ENCODE results near the gene CEACAM19. TPM values are rescaled to one million over a fixed set of nuclear protein-coding genes. Genes with fewer than 3 reads are reported as not detected.

CEACAM19 gene
- total and polyA plus RNA-seq, 2 donors from 2014 or later = 5.1 to 5.5 TPM

DNA sequence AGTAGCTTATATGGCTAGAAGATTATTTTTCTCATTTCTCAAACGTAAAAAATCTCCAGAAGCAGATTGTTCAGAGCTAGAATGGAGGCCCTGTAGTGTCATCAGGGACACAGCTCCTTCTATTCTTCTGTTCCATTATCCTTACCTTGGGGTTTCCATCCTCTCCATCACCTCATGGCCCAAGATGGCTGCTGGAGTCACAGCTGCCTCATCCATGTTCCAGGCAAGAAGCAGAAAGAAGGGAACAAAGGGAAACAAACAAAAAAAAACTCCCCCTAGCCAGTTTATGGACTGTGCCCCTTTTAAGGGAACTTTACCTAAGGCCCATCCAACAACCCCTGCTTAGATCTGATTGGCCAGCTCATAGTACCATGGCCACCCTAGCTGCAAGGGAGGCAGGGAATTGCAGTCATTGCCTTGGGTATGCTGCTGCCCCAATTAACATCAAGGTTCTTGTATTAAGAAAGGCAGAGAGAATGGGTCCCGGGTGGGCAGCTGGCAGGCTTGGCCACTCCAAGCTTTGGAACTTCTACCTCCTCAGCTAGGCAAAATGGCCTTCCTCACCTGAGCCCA is 43.4 kb downstream of the CEACAM19 start:
- Histone ChIP-seq H3K4me1 (ENCODE audit: control insufficient read depth in 2 of 3, insufficient read depth in 2 of 3, low read depth in 1 of 3, low read length in 3 of 3) (peaks cover 3 to 15% (median 10%) of the 10 kb centered on the region in 3 donors), H3K27ac (ENCODE audit: low read depth in 2 of 2, low read length in 2 of 2) (no peak overlapping the region), H3K27me3 (ENCODE audit: control insufficient read depth, insufficient read depth, low read length) (no peaks in the 10 kb centered on the region), H3K9ac (ENCODE audit: low read length in 3 of 3) (no peak overlapping the region), H3K36me3 (ENCODE audit: control insufficient read depth in 2 of 3, insufficient read depth in 3 of 3, low read length in 3 of 3) (no peaks in the 10 kb centered on the region), H3K9me3 (ENCODE audit: control insufficient read depth in 2 of 3, insufficient read depth in 1 of 3, low read length in 3 of 3) (no peaks in the 10 kb centered on the region), H3K4me3 (ENCODE audit: low read length in 3 of 3) (no peak overlapping the region)
- no peak for FAIRE-seq
- TF ChIP-seq, protein P1, sequence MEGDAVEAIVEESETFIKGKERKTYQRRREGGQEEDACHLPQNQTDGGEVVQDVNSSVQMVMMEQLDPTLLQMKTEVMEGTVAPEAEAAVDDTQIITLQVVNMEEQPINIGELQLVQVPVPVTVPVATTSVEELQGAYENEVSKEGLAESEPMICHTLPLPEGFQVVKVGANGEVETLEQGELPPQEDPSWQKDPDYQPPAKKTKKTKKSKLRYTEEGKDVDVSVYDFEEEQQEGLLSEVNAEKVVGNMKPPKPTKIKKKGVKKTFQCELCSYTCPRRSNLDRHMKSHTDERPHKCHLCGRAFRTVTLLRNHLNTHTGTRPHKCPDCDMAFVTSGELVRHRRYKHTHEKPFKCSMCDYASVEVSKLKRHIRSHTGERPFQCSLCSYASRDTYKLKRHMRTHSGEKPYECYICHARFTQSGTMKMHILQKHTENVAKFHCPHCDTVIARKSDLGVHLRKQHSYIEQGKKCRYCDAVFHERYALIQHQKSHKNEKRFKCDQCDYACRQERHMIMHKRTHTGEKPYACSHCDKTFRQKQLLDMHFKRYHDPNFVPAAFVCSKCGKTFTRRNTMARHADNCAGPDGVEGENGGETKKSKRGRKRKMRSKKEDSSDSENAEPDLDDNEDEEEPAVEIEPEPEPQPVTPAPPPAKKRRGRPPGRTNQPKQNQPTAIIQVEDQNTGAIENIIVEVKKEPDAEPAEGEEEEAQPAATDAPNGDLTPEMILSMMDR (IDR thresholded peaks at IDR 0.05; ENCODE audit: borderline replicate concordance, extremely low read depth, insufficient read depth) = no peak
- DNase-seq = no peak
- intact Hi-C loops (cut with DNase I) = no loop called here

DNA sequence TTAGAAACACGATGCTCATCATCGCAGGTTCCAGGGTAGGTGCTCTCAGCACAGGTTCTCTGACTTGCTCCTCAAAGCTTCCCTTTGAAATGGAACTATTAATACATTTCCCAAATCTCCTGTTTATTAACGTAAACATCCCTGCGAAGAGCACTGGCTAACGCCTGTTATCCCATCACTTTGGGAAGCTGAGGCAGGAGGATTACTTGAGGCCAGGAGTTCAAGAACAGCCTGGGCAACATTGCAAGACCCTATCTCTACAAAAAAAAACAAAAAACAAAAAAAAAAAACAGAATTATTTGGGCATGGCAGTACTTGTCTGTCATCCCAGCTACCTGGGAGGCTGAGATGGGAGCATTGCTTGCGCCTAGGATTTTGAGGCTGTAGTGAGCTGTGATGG is 46.3 kb downstream of the CEACAM19 start:
- Histone ChIP-seq H3K9me3 (ENCODE audit: control insufficient read depth in 2 of 3, insufficient read depth in 1 of 3, low read length in 3 of 3) (no peaks in the 10 kb centered on the region), H3K36me3 (ENCODE audit: control insufficient read depth in 2 of 3, insufficient read depth in 3 of 3, low read length in 3 of 3) (no peaks in the 10 kb centered on the region), H3K4me1 (ENCODE audit: control insufficient read depth in 2 of 3, insufficient read depth in 2 of 3, low read depth in 1 of 3, low read length in 3 of 3) (peaks cover 3 to 15% (median 14%) of the 10 kb centered on the region in 3 donors), H3K9ac (ENCODE audit: low read length in 3 of 3) (no peak overlapping the region), H3K27me3 (ENCODE audit: control insufficient read depth, insufficient read depth, low read length) (no peaks in the 10 kb centered on the region), H3K27ac (ENCODE audit: low read depth in 2 of 2, low read length in 2 of 2) (no peak overlapping the region), H3K4me3 (ENCODE audit: low read length in 3 of 3) (no peak overlapping the region)
- DNase-seq (no peak), FAIRE-seq (no peak)
- TF ChIP-seq, protein P1 (IDR thresholded peaks at IDR 0.05; ENCODE audit: borderline replicate concordance, extremely low read depth, insufficient read depth) = no peak
- intact Hi-C loops (cut with DNase I) = no loop called here

GRCh38 chr19:44718441-44719261 is 47.4 kb downstream of the CEACAM19 start:
- DNase-seq (peak; percentile 88 to 97 (median 92)), FAIRE-seq (peak; percentile 17)
- intact Hi-C loops (cut with DNase I) = no loop called here
- H3K4me3 ChIP-seq (ENCODE audit: low read length in 3 of 3) = peak overlapping the region; percentile 16 to 59 (median 33)
- no peaks in the 10 kb centered on the region for H3K36me3 ChIP-seq (ENCODE audit: control insufficient read depth in 2 of 3, insufficient read depth in 3 of 3, low read length in 3 of 3)
- TF ChIP-seq, protein P1 (IDR thresholded peaks at IDR 0.05; ENCODE audit: borderline replicate concordance, extremely low read depth, insufficient read depth) = no peak
- no peaks in the 10 kb centered on the region for H3K9me3 ChIP-seq (ENCODE audit: control insufficient read depth in 2 of 3, insufficient read depth in 1 of 3, low read length in 3 of 3)
- no peaks in the 10 kb centered on the region for H3K27me3 ChIP-seq (ENCODE audit: control insufficient read depth, insufficient read depth, low read length)
- peak overlapping the region; percentile 91 to 95 for H3K27ac ChIP-seq (ENCODE audit: low read depth in 2 of 2, low read length in 2 of 2)
- peak overlapping the region in 2 of 3 donors; percentile 8 to 84 for H3K9ac ChIP-seq (ENCODE audit: low read length in 3 of 3)
- peaks cover 3 to 15% (median 15%) of the 10 kb centered on the region in 3 donors for H3K4me1 ChIP-seq (ENCODE audit: control insufficient read depth in 2 of 3, insufficient read depth in 2 of 3, low read depth in 1 of 3, low read length in 3 of 3)
